B cell (primary cell): ENCODE results near the gene PDLIM7. TPM values are rescaled to one million over a fixed set of nuclear protein-coding genes. Genes with fewer than 3 reads are reported as not detected.

Experiments
- ATAC-seq: fragments of 200-7000 bp; cut with Tn5 transposase; one replicate; pipeline ENCODE4 v1.10.0; 2021; ENCODE audit warnings: low read depth, mild to moderate bottlenecking, moderate number of reproducible peaks, moderate library complexity
- CTCF ChIA-PET: fragments of 350-600 bp; sonication (Branson Sonifier 250); formaldehyde crosslinking; loops from one replicate; lab custom pipeline; 2021; ENCODE audit warnings: antibody characterized with exemption, inconsistent platforms; lab: Charles Lee
- POLR2A ChIA-PET: fragments of 350-600 bp; sonication (Branson Sonifier 250); formaldehyde crosslinking; loops from one replicate; lab custom pipeline; 2021; ENCODE audit warnings: antibody characterized with exemption; lab: Charles Lee
- DNase-seq: peaks from one replicate; pipeline ENCODE4 v3.0.0; 2013
- H2AFZ ChIP-seq: 2 replicates; pipeline ENCODE4 v1.6.1; 2012; ENCODE audit warnings: mild to moderate bottlenecking, low read depth, low read length; ENCODE audit not compliant: insufficient read depth, poor library complexity, severe bottlenecking
- H3K27ac ChIP-seq, 2 donors: 1 replicate in 1 of 2; 2 replicates in 1 of 2; pipeline ENCODE4 v1.5.1; 2012 to 2013; ENCODE audit warnings: low read length in 2 of 2, mild to moderate bottlenecking in 2 of 2, moderate library complexity in 1 of 2
- H3K27me3 ChIP-seq, 4 experiments: fragments of 200-600 bp in 1 of 4; sonication (generic) in 1 of 4; replicated peaks in 1 of 4; 1 replicate in 2 of 4; 2 replicates in 2 of 4; pipeline versions ENCODE4 v1.6.1 to v1.7.0; 2013 to 2016; ENCODE audit warnings: low read length in 3 of 4, mild to moderate bottlenecking in 2 of 4, mixed read lengths in 1 of 4, moderate library complexity in 1 of 4; ENCODE audit not compliant: insufficient read depth in 4 of 4, control insufficient read depth in 3 of 4; ENCODE audit errors: control extremely low read depth in 1 of 4
- H3K36me3 ChIP-seq, 2 experiments: replicated peaks in 1 of 2; 1 replicate in 1 of 2; 2 replicates in 1 of 2; pipeline versions ENCODE4 v1.6.1 to v1.7.1; 2013; ENCODE audit warnings: low read length in 1 of 2; ENCODE audit not compliant: insufficient read depth in 2 of 2, control insufficient read depth in 1 of 2; ENCODE audit errors: control extremely low read depth in 1 of 2, extremely low read depth in 1 of 2
- H3K4me1 ChIP-seq, 2 donors: fragments of 200-600 bp in 1 of 2; sonication (generic) in 1 of 2; 1 replicate in 1 of 2; 2 replicates in 1 of 2; pipeline versions ENCODE4 v1.5.1 to v1.6.1; 2013 to 2017; ENCODE audit warnings: low read length in 2 of 2; ENCODE audit not compliant: control insufficient read depth in 2 of 2, insufficient read depth in 2 of 2
- H3K4me2 ChIP-seq: replicated peaks from 2 replicates; pipeline ENCODE3; 2012; ENCODE audit warnings: mild to moderate bottlenecking, low read depth, low read length; ENCODE audit not compliant: poor library complexity, severe bottlenecking
- H3K4me3 ChIP-seq, 5 experiments: fragments of 200-600 bp in 1 of 5; sonication (generic) in 1 of 5; 1 replicate in 3 of 5; 2 replicates in 2 of 5; pipeline versions ENCODE4 v1.5.1 to v1.7.0; 2011 to 2016; ENCODE audit warnings: low read length in 4 of 5, mild to moderate bottlenecking in 4 of 5, low read depth in 2 of 5, control low read depth in 1 of 5, moderate library complexity in 1 of 5; ENCODE audit not compliant: insufficient read depth in 1 of 5; ENCODE audit errors: control extremely low read depth in 1 of 5, extremely low read depth in 1 of 5
- H3K79me2 ChIP-seq: fragments of 200-600 bp; sonication (generic); one replicate; pipeline ENCODE4 v1.6.0; 2016; ENCODE audit warnings: low read length; ENCODE audit not compliant: control insufficient read depth, insufficient read depth
- H3K9ac ChIP-seq: fragments of 200-600 bp; sonication (generic); 2 replicates; pipeline ENCODE4 v1.6.1; 2017; ENCODE audit warnings: mild to moderate bottlenecking, low read length, moderate library complexity
- H3K9me3 ChIP-seq, 3 donors: one replicate each; pipeline versions ENCODE4 v1.6.1 to v1.7.1; 2013; ENCODE audit warnings: low read length in 2 of 3; ENCODE audit not compliant: control insufficient read depth in 2 of 3, insufficient read depth in 1 of 3; ENCODE audit errors: control extremely low read depth in 1 of 3
- H4K20me1 ChIP-seq: 2 replicates; pipeline ENCODE4 v1.6.0; 2012; ENCODE audit warnings: mild to moderate bottlenecking, low read length; ENCODE audit not compliant: insufficient read depth, control insufficient read depth, poor library complexity, severe bottlenecking
- H3K27ac Mint-ChIP-seq: one replicate; pipeline ENCODE4 v1.8.0; 2021; ENCODE audit warnings: mixed read lengths
- H3K27me3 Mint-ChIP-seq: one replicate; pipeline ENCODE4 v1.8.0; 2021; ENCODE audit warnings: mixed read lengths
- H3K4me1 Mint-ChIP-seq: one replicate; pipeline ENCODE4 v1.8.0; 2021; ENCODE audit warnings: mixed read lengths
- H3K4me3 Mint-ChIP-seq: one replicate; pipeline ENCODE4 v1.8.0; 2021; ENCODE audit warnings: mixed read lengths
- H3K9me3 Mint-ChIP-seq: one replicate; pipeline ENCODE4 v1.8.0; 2022; ENCODE audit warnings: mixed read lengths; ENCODE audit not compliant: insufficient read depth
- EZH2 ChIP-seq: IDR thresholded peaks from 2 replicates; pipeline ENCODE4 v1.6.1; 2012; ENCODE audit warnings: borderline replicate concordance, low read depth, mild to moderate bottlenecking, moderate library complexity, low read length; ENCODE audit not compliant: insufficient read depth, poor library complexity, severe bottlenecking
- WGBS: methylation state at CpG from one replicate; pipeline ENCODE4 v1.1.5; 2013; ENCODE audit warnings: missing lambda C conversion rate; ENCODE audit not compliant: insufficient coverage; 5-methylcytosine and 5-hydroxymethylcytosine counted together
- intact Hi-C: fragments of 100-400 bp; cut with micrococcal nuclease; formaldehyde crosslinking; loops from one replicate; pipeline ENCODE4 v1.10.0; 2022
- polyA plus RNA-seq: library from polyadenylated mRNA; depleted of rRNA; stranded (reverse); fragments of >200 nt; gene quantifications from 2 replicates; pipeline ENCODE4 v1.2.3, GENCODE V29; 2012
- total RNA-seq, 2 donors: library from RNA; stranded (reverse); fragments of 120-200 nt in 1 of 2; gene quantifications; 1 replicate in 1 of 2; 2 replicates in 1 of 2; pipeline versions ENCODE4 v1.2.3 to v1.2.4, GENCODE V29; 2013 to 2022
- TF ChIP-seq, protein P1 (sequence below): fragments of 200-600 bp; IDR thresholded peaks from one replicate; pipeline ENCODE4 v1.8.0; 2022; ENCODE audit warnings: antibody characterized with exemption, mild to moderate bottlenecking

PDLIM7 gene
- total and polyA plus RNA-seq, 2 donors (not counting 1 experiment from before 2014, with no cell fraction given) = 23.9 to 25.8 TPM

DNA sequence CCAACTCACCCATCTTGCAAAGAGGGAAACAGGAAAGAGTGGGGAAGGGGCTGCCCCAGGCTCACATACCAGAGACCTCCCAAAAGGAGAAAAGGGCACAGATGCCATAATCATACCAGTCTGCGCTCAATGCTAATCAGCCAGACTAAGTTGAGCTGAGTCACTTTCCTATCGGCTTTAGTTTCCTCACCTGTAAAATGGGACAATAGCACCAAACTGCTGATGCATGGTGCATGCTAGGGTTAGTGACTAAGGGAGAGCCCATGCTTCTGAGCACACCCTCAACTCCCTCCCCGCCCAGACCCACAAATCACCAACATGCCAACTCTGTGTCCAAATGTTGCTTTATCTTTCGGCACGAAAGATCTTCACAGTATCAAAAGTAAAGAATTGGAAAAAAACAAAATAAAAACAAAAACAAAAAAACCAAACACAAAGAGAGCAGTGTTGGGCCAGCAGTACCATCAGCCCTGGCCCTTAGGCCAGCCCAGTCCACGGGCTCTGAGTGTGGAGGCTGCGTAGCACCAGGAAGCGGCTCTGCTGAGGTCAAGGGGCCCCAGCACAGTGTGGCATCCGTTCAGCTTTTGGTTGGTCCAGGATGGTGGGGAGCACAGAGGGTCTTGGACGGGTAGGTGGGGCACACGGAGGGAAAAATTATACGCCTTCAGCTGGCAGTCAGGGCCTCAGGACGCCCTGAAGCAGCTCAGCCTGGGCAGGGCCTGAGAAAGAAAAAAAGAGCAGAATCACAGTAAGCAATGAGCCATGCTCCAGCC lies 22.2 kb upstream of the PDLIM7 start:
- H3K4me2 ChIP-seq = no peak overlapping the region
- H3K27me3 ChIP-seq = no peaks in the 10 kb centered on the region

More for the DNA sequence above, 22.2 kb upstream of the PDLIM7 start:
- Histone ChIP-seq H3K27ac (peak overlapping the region in 1 of 2 donors; percentile 26), H4K20me1 (peaks cover 31% of the 10 kb centered on the region), H2AFZ (no peak overlapping the region), H3K4me1 (peaks cover 7 to 27% of the 10 kb centered on the region in 2 donors), H3K79me2 (peaks cover 45% of the 10 kb centered on the region), H3K9ac (no peak overlapping the region), H3K4me3 (no peak overlapping the region), H3K9me3 (no peaks in the 10 kb centered on the region), H3K36me3 (peaks cover 0 to 49% of the 10 kb centered on the region in 2 experiments)
- CTCF ChIA-PET = interaction anchor here (1.1 kb wide), 1 partner anchor 62 kb away, joined by 3 read pairs; no protein-coding TSS in a partner anchor
- DNase-seq (no peak), ATAC-seq (no peak)
- WGBS = 82% methylated on average over 8 of the region's 13 CpGs
- Mint-ChIP-seq H3K4me1 (peaks cover 44% of the 10 kb centered on the region), H3K9me3 (no peaks in the 10 kb centered on the region), H3K4me3 (no peak overlapping the region), H3K27ac (no peak overlapping the region), H3K27me3 (no peaks in the 10 kb centered on the region)
- POLR2A ChIA-PET = no interaction called here
- no peak for TF ChIP-seq EZH2
- TF ChIP-seq, protein P1, sequence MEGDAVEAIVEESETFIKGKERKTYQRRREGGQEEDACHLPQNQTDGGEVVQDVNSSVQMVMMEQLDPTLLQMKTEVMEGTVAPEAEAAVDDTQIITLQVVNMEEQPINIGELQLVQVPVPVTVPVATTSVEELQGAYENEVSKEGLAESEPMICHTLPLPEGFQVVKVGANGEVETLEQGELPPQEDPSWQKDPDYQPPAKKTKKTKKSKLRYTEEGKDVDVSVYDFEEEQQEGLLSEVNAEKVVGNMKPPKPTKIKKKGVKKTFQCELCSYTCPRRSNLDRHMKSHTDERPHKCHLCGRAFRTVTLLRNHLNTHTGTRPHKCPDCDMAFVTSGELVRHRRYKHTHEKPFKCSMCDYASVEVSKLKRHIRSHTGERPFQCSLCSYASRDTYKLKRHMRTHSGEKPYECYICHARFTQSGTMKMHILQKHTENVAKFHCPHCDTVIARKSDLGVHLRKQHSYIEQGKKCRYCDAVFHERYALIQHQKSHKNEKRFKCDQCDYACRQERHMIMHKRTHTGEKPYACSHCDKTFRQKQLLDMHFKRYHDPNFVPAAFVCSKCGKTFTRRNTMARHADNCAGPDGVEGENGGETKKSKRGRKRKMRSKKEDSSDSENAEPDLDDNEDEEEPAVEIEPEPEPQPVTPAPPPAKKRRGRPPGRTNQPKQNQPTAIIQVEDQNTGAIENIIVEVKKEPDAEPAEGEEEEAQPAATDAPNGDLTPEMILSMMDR = no peak
- intact Hi-C loops = no loop called here
